GM10266 (cell line): ENCODE data around the gene AMZ1.

Source experiments
- DNase-seq: peaks from one replicate; pipeline ENCODE4 v3.0.0; 2012; ENCODE audit errors: extremely low spot score
- CTCF ChIP-seq: IDR thresholded peaks from 2 replicates; pipeline ENCODE4 v1.5.1; 2012; ENCODE audit warnings: mild to moderate bottlenecking, low read depth; ENCODE audit not compliant: control insufficient read depth, insufficient read depth; ENCODE audit errors: missing control alignments

AMZ1 gene

GRCh38 chr7:2663960-2664359 is 24.0 kb upstream of the AMZ1 start:
- TF ChIP-seq CTCF: no peak
- no peak for DNase-seq

GRCh38 chr7:2665359-2665791 is 22.6 kb upstream of the AMZ1 start:
- TF ChIP-seq CTCF: no peak
- DNase-seq: no peak

GRCh38 chr7:2666155-2666554 is 21.8 kb upstream of the AMZ1 start:
- no peak for TF ChIP-seq CTCF
- peak; percentile 45 for DNase-seq

GRCh38 chr7:2666588-2667250 is 21.3 kb upstream of the AMZ1 start:
- no peak for DNase-seq
- TF ChIP-seq CTCF: no peak

- TF ChIP-seq CTCF: no peak
- no peak for DNase-seq
These were observed 20.2 kb upstream of the AMZ1 start for GRCh38 chr7:2667843-2668242.

GRCh38 chr7:2668401-2668800 is 19.6 kb upstream of the AMZ1 start:
- no peak for DNase-seq
- no peak for TF ChIP-seq CTCF

GRCh38 chr7:2670171-2670570 is 17.8 kb upstream of the AMZ1 start:
- DNase-seq: no peak
- TF ChIP-seq CTCF: no peak
